ENCODE measurements around the gene FRMD4A. TPM values are rescaled to one million over a fixed set of nuclear protein-coding genes. Genes with fewer than 3 reads are reported as not detected.
A peak's percentile ranks its signal among the peaks of the same experiment; 100 is the strongest.

The FRMD4A gene
- total and polyA plus RNA-seq, 7 donors, result 3.0 to 27.8 (median 14.4) TPM

GRCh38 chr10:13880760-13881159 is 450.0 kb downstream of the FRMD4A start:
- WGBS, 2 donors, result 53 to 78% methylated on average over 3 of the region's 3 CpGs
- Histone ChIP-seq H3K4me1 (peaks cover 0 to 19% (median 14%) of the 10 kb centered on the region in 4 donors), H3K27ac (peak overlapping the region in 1 of 4 donors; percentile 56), H3K27me3 (no peaks in the 10 kb centered on the region), H3K9me3 (no peaks in the 10 kb centered on the region), H3K4me3 (no peak overlapping the region), H3K36me3 (no peaks in the 10 kb centered on the region)
- no peak for DNase-seq
- no peak for TF ChIP-seq EP300 (IDR thresholded peaks at IDR 0.05)
- no peak for TF ChIP-seq POLR2A (IDR thresholded peaks at IDR 0.05)
- no peak for TF ChIP-seq POLR2AphosphoS5 (IDR thresholded peaks at IDR 0.05)
- no peak for TF ChIP-seq CTCF (IDR thresholded peaks at IDR 0.05)
- intact Hi-C loops (cut with DNase I), result no loop called here

- no peaks in the 10 kb centered on the region for H3K9me3 ChIP-seq
- no peaks in the 10 kb centered on the region for H3K27me3 ChIP-seq
- H3K36me3 ChIP-seq, result no peaks in the 10 kb centered on the region
- H3K4me3 ChIP-seq, result no peak overlapping the region
- peak; percentile 84 for DNase-seq
- WGBS, 2 donors, result 57 to 67% methylated on average over 11 of the region's 11 CpGs
- H3K27ac ChIP-seq, result peak overlapping the region; percentile 31 to 73 (median 44)
- intact Hi-C loops (cut with DNase I), result no loop called here
- TF ChIP-seq POLR2AphosphoS5 (IDR thresholded peaks at IDR 0.05) (peak in 1 of 4 donors; percentile 5), POLR2A (IDR thresholded peaks at IDR 0.05) (no peak), EP300 (IDR thresholded peaks at IDR 0.05) (no peak), CTCF (IDR thresholded peaks at IDR 0.05) (no peak)
- H3K4me1 ChIP-seq, result peaks cover 0 to 16% (median 14%) of the 10 kb centered on the region in 4 donors
Observed at GRCh38 chr10:13877154-13877909, 453.4 kb downstream of the FRMD4A start.

GRCh38 chr10:13873196-13873595 is 457.5 kb downstream of the FRMD4A start:
- Histone ChIP-seq H3K27me3 (no peaks in the 10 kb centered on the region), H3K27ac (peak overlapping the region in 3 of 4 donors; percentile 31 to 47 (median 41)), H3K9me3 (no peaks in the 10 kb centered on the region), H3K4me1 (peaks cover 0 to 12% (median 11%) of the 10 kb centered on the region in 4 donors), H3K36me3 (no peaks in the 10 kb centered on the region), H3K4me3 (no peak overlapping the region)
- WGBS, 2 donors, result 53 to 58% methylated on average over 6 of the region's 6 CpGs
- DNase-seq, result no peak
- TF ChIP-seq CTCF (IDR thresholded peaks at IDR 0.05) (no peak), EP300 (IDR thresholded peaks at IDR 0.05) (no peak), POLR2AphosphoS5 (IDR thresholded peaks at IDR 0.05) (no peak), POLR2A (IDR thresholded peaks at IDR 0.05) (no peak)
- intact Hi-C loops (cut with DNase I), result no loop called here

- intact Hi-C loops (cut with DNase I), result no loop called here
- Histone ChIP-seq H3K4me3 (no peak overlapping the region), H3K9me3 (no peaks in the 10 kb centered on the region)
Observed at GRCh38 chr10:13872411-13872810, 458.3 kb downstream of the FRMD4A start.

More at GRCh38 chr10:13872411-13872810, 458.3 kb downstream of the FRMD4A start:
- no peak for DNase-seq
- Histone ChIP-seq H3K27me3 (no peaks in the 10 kb centered on the region), H3K36me3 (no peaks in the 10 kb centered on the region), H3K4me1 (peaks cover 0 to 4% (median 3%) of the 10 kb centered on the region in 4 donors), H3K27ac (peak overlapping the region in 2 of 4 donors; percentile 1 to 23)
- no peak for TF ChIP-seq CTCF (IDR thresholded peaks at IDR 0.05)
- no peak for TF ChIP-seq POLR2AphosphoS5 (IDR thresholded peaks at IDR 0.05)
- TF ChIP-seq EP300 (IDR thresholded peaks at IDR 0.05), result no peak
- no peak for TF ChIP-seq POLR2A (IDR thresholded peaks at IDR 0.05)
- WGBS, 2 donors, result 75 to 89% methylated on average over 9 of the region's 9 CpGs
